ENCODE measurements around the gene ST8SIA3. TPM values are rescaled to one million over a fixed set of nuclear protein-coding genes. Genes with fewer than 3 reads are reported as not detected.

ST8SIA3 gene
- not detected for total RNA-seq (2021; fragmentation: NEBNext Ultra II Directional; extraction: Animal tissue kit (Norgen Biotek cat#: 25700))
- long read RNA-seq = 0 reads

- DNase-seq = no peak
- no peak within 1 kb of the TSS for H3K27ac Mint-ChIP-seq
- peaks cover 8% of the 10 kb centered on the region; the same call in 1 of the 2 replicates for H3K27me3 Mint-ChIP-seq (ENCODE audit: insufficient read depth)
- H3K9me3 Mint-ChIP-seq = no peaks in the 10 kb centered on the region
- H3K4me1 Mint-ChIP-seq (ENCODE audit: low read depth) = no peaks in the 10 kb centered on the region
- TF ChIP-seq CTCF (IDR thresholded peaks at IDR 0.05) = no peak
- no peak within 1 kb of the TSS for H3K4me3 Mint-ChIP-seq
- no peaks in the 10 kb centered on the region for H3K36me3 Mint-ChIP-seq (ENCODE audit: low read depth)
Observed at GRCh38 chr18:57352271-57352701, at the start of gene ST8SIA3. ST8SIA3 (plus strand) TSS chr18:57352557; CDS start chr18:57352847, 290 bp downstream.

GRCh38 chr18:57311472-57311871, 40.9 kb upstream of the ST8SIA3 start:
- DNase-seq = no peak
- Mint-ChIP-seq H3K27ac (no peak overlapping the region), H3K9me3 (no peaks in the 10 kb centered on the region), H3K27me3 (ENCODE audit: insufficient read depth) (no peaks in the 10 kb centered on the region; the same call in 1 of the 2 replicates), H3K4me1 (ENCODE audit: low read depth) (no peaks in the 10 kb centered on the region), H3K36me3 (ENCODE audit: low read depth) (no peaks in the 10 kb centered on the region), H3K4me3 (no peak overlapping the region)
- TF ChIP-seq CTCF (IDR thresholded peaks at IDR 0.05) = no peak

GRCh38 chr18:57312346-57313144, 39.8 kb upstream of the ST8SIA3 start:
- no peak overlapping the region for H3K27ac Mint-ChIP-seq
- DNase-seq = no peak
- H3K36me3 Mint-ChIP-seq (ENCODE audit: low read depth) = no peaks in the 10 kb centered on the region
- H3K4me1 Mint-ChIP-seq (ENCODE audit: low read depth) = no peaks in the 10 kb centered on the region
- H3K4me3 Mint-ChIP-seq = no peak overlapping the region
- TF ChIP-seq CTCF (IDR thresholded peaks at IDR 0.05) = no peak
- H3K27me3 Mint-ChIP-seq (ENCODE audit: insufficient read depth) = no peaks in the 10 kb centered on the region; the same call in 1 of the 2 replicates
- no peaks in the 10 kb centered on the region for H3K9me3 Mint-ChIP-seq

GRCh38 chr18:57320603-57321002, 31.8 kb upstream of the ST8SIA3 start:
- DNase-seq = no peak
- Mint-ChIP-seq H3K27ac (no peak overlapping the region), H3K4me1 (ENCODE audit: low read depth) (no peaks in the 10 kb centered on the region), H3K27me3 (ENCODE audit: insufficient read depth) (no peaks in the 10 kb centered on the region; the same call in 1 of the 2 replicates), H3K4me3 (no peak overlapping the region), H3K36me3 (ENCODE audit: low read depth) (no peaks in the 10 kb centered on the region), H3K9me3 (no peaks in the 10 kb centered on the region)
- no peak for TF ChIP-seq CTCF (IDR thresholded peaks at IDR 0.05)

- no peak for DNase-seq
- Mint-ChIP-seq H3K4me3 (no peak overlapping the region), H3K4me1 (ENCODE audit: low read depth) (no peaks in the 10 kb centered on the region), H3K9me3 (no peaks in the 10 kb centered on the region), H3K36me3 (ENCODE audit: low read depth) (no peaks in the 10 kb centered on the region), H3K27me3 (ENCODE audit: insufficient read depth) (no peaks in the 10 kb centered on the region; the same call in none of the 2 replicates), H3K27ac (no peak overlapping the region)
- no peak for TF ChIP-seq CTCF (IDR thresholded peaks at IDR 0.05)
Observed at GRCh38 chr18:57325491-57326166, 26.7 kb upstream of the ST8SIA3 start.
